Fibroblast of skin of right quadriceps (primary cell): Measurements from ENCODE around the gene ELMO2.

Experiments
- DNase-seq: peaks from one replicate; pipeline ENCODE4 v3.0.0-alpha.2; 2013

ELMO2 gene

DNA sequence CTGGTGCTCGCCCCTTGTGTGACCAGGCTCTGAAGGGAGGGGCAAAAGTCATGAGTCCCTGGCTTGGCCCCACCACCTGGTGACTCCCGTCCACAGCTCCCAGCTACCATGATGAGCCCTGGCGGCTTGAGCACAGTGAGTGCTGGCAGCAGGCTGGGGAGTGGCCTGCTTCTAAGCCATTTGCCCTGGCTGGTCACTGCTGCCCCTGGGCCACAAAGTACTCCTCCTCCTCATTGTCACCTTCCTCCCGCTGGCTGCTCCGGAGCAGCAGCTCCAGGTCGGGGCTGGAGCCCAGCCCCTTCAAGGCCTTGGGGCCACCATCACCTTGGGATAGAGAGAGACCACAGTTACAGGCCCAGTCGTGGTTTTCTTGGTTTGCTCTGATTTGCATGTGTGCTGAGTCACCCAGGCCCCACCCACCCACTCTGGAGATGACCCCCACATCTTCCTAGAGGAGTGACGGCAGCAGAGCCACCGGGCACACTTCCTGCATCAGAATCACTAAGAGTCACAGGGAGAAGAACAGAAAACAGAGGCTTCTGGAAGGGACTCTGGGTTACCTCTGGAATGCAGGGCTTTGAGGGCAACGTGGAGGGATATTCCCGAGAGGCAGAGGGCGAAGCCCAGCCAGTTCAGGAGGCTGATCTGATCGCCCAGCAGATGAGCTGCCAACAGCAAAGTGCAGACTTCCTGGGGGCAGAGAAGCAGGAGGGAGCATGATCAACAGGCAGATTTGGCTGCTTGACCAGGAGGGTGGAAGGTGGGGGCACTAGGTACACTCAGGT lies 56.0 kb downstream of the ELMO2 start:
- peak; percentile 89 for DNase-seq

DNA sequence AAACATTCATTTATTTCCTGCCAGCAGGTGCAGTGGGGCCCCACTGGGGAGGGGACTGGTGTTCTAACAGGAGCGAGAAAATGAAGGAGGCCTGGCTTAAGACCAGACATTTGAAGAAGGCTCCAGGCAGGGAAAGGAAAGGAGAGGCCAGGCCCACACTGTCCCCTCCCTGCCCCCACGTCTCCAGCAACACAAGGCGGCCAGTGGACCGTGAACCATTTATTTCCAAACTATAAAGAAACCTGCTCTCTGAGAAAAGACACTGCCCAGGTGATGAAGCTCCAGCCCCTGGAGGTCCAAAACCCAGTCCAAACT lies 56.7 kb downstream of the ELMO2 start:
- DNase-seq, result no peak

DNA sequence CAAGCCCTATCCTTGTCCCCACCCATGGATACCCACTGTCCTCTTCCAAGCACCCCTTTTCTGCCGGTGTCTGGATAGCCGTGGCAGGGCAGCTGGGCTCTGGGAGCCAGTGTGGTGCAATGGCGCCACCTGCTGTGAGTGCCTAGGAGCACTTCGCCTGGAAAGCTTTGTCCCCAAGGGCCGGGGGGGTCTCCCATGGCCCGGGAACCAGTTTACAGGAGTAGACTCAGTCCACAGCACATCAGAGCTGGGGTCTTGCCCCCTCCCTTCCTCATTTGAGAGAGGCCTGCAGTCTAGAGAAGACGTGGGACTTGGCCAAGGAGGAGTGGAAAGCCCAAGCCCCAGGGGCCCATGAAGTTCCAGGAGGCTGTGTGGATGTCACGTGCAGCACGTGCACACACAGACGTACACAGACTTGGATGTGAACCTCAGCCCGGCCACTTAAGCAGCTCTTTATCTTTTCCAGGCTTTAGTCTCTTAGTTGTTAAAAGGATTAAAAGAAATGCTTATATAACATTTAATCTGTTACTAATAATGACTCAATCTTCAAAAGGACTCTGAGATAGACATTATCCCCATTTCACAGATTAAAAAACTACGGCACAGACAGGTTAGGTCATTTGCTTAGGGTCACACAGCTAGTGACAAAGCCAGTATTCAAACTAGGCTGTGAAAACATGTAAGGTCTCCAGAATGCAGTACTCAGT lies 57.2 kb downstream of the ELMO2 start:
- DNase-seq, result peak; percentile 37

DNA sequence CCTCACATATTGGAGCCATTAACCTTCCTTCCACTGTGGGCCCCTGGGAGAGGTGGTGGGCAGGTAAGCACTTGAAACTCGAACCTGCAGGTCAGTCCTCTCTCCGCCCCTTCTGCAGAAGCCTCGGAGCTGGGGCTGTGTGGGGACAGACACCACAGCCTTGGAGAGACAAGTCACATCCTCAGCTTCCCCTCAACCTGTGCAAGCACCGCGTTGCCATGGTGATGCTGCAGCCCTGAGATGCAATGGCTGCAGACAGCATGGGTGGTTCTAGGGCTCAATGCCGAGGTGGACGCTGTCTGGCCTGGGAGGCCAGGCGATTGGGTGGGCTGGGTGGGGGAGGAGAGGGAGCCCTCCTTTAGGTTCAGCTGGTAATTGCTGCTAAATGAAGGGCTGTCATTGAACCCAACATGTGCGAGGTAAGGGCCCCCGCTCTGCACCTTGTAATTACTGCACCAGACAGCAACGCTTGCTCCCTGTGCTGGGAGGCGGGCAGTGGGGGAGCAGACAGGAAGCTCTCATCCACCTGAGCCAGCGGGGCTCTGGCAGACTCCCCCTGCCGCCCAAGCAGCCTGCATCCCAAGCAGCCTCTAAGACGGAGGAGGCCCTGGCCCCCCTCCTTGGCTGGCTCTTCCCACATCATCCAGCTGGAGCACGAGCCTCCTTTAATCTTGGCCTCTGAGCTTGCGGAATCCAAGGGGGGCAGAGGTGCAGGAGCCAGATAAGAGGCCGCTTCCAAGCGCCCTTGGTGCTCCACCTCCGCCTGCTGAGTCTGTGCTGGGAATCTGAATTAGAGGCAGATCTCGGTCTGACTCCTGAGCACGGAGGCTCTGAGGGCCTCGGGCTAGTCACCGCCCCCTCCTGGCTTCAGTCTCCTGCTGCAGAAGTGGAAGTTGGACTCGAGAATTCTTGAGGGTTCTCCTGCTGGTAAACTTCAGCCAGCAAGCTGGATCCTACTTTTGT lies 58.3 kb downstream of the ELMO2 start:
- DNase-seq, result peak; percentile 21

GRCh38 chr20:46346770-46347169 lies 59.6 kb downstream of the ELMO2 start:
- DNase-seq, result no peak

GRCh38 chr20:46344488-46345162 lies 61.8 kb downstream of the ELMO2 start:
- DNase-seq, result no peak

GRCh38 chr20:46343975-46344357 lies 62.4 kb downstream of the ELMO2 start:
- DNase-seq, result no peak

- DNase-seq, result no peak
Measured at GRCh38 chr20:46343348-46343974, 63.0 kb downstream of the ELMO2 start.

GRCh38 chr20:46342451-46343347 lies 63.7 kb downstream of the ELMO2 start:
- DNase-seq, result no peak

- DNase-seq, result no peak
Measured at GRCh38 chr20:46342010-46342378, 64.4 kb downstream of the ELMO2 start.

DNA sequence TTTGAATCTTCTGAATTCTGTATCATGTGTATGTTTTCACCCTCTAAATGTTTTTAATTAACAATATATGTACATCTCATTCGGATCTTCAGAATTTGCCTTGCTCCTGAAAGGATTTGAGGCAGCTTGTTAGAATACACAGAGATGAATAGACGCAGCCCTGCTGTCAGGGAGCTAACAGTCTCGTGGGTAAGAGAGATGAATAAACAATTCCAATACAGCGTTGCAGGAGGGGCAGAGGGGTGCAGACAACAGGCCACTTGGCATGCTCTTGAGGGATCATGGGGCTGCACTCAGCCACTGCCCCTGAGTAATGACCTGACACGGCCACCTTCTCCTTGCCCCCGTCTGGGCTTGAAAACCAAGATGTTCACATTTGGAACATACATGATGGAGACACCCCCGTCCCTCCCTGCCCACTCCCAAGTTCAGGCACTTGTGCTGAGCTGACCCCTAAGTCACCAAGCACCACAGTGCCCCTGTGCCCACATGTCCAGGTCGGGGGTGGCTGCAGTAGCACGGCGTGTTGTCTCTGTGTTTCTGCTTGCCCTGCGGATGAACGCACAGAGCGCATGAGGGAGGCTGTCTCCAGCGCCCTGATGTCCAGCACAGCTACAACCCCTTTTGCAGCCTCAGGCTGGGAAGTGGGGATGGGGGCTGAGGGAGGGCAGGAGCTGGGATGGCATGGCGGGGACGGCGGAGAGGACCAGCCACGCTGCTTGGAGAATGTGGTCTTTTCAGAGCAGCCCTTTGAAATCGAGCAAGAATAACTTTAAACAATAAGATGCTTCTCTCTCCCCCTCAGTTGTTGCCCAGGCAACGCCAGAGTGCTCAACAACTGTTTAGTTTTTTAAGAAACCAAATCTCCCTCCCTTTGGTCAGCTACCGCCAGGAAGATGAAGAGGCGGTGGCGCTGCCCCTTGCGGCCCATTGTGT lies 65.1 kb downstream of the ELMO2 start:
- no peak for DNase-seq

DNA sequence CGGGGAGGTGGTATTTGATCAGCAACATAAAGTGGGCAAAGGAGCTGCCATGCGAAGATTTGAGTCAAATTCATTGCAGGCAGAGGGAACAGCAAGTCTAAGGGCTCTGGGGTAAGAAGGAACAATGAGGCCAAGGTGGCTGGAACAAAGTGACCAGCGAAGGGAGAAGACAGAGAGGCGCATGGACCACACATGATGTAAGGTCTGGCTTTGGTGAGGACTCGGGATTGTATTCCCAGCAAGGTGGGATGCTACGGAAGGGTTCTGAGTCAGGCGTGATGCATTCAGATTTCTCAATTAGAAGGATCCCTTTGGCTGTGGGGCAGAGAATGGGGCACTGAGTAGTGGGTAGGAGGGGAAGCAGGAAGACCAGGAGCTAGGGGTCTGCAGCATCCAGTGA lies 67.4 kb downstream of the ELMO2 start:
- DNase-seq, result no peak

DNA sequence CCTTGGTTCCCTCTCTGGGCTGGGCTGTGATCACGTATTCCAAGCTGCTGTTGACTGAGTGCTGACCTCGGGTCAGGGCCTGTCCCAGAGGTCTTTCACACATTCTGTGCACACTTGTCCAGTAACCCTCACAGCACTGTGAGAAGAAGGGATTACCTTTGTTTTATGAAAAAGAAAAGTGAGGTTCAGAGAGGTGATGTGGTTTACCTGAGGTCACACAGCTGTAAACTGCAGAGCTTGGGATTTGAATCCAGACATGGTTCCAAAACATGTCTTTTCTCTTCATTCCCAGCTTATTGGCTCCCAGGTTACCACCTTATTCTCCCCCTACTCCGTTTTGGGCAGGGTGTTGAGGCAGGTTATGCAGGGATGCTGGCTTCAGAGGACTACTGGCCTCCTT lies 69.7 kb downstream of the ELMO2 start:
- no peak for DNase-seq

- DNase-seq, result no peak
Measured at GRCh38 chr20:46334303-46334904, 72.0 kb downstream of the ELMO2 start.

GRCh38 chr20:46333161-46333991 lies 73.0 kb downstream of the ELMO2 start:
- DNase-seq, result no peak

GRCh38 chr20:46332373-46333160 lies 73.8 kb downstream of the ELMO2 start:
- DNase-seq, result no peak

DNA sequence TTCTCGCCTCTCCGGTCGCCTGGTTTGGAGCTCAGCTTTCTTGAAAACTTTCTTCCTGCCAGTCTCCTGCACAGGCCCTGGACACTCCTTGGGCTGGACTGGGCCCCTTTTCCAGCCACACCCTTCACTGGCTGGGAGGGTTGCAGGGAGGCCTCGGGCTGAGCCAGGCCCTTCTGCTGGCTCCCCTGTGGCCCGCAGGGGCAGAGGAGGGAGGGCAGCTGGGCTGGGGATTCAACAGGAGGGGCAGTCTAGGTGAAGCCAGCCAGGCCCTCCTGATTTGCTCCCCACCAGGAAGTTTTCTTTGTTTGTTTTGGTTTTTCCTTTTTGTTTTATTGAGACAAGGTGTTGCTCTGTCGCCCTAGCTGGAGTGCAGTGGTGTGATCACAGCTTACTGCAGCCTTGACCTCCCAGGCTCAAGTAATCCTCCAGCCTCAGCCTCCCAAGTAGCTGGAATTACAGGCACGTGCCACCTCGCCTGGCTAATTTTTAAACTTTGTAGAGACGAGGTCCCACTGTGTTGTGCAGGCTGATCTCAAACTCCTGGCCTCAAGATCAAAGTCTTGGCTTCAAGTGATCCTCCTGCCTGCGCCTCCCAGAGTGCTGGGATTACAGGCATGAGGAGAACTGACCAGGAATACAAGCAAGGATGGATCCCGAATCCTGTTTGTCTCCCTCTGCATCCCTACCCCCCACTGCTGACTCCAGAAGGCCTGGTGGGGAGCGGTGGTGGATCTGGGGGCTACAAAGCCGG lies 74.6 kb downstream of the ELMO2 start:
- no peak for DNase-seq
